HepG2 (cell line): ENCODE measurements around the gene PACSIN1. TPM values are rescaled to one million over a fixed set of nuclear protein-coding genes. Genes with fewer than 3 reads are reported as not detected.

Experiments used
- CEBPB ChIP-seq: IDR thresholded peaks from 2 replicates; pipeline ENCODE4 v1.6.1; 2011; ENCODE audit warnings: low read depth, low read length, improper control_type of control experiment, borderline replicate concordance
- DPF2 ChIP-seq: sonication (generic); formaldehyde crosslinking; IDR thresholded peaks from 2 replicates; pipeline ENCODE4 v1.4.0; 2020; ENCODE audit warnings: mild to moderate bottlenecking, low read depth, missing genetic modification reagents, borderline replicate concordance
- ETV5 ChIP-seq: IDR thresholded peaks from 2 replicates; pipeline ENCODE4 v1.6.1; 2018; ENCODE audit warnings: missing biosample characterization, missing genetic modification reagents, inconsistent platforms, borderline replicate concordance
- FOXP4 ChIP-seq: sonication (generic); formaldehyde crosslinking; IDR thresholded peaks from 2 replicates; pipeline ENCODE4 v1.4.0; 2020; ENCODE audit warnings: missing genetic modification reagents
- JARID2 ChIP-seq: sonication (generic); formaldehyde crosslinking; IDR thresholded peaks from 2 replicates; pipeline ENCODE4 v1.8.1; 2023; ENCODE audit warnings: missing genetic modification reagents, inconsistent platforms; ENCODE audit not compliant: insufficient replicate concordance
- PHB2 ChIP-seq: fragments of 450-650 bp; IDR thresholded peaks from 2 replicates; pipeline ENCODE4 v1.6.1; 2018; ENCODE audit not compliant: partially characterized antibody
- RERE ChIP-seq: IDR thresholded peaks from 2 replicates; pipeline ENCODE4 v1.6.1; 2016; ENCODE audit warnings: low read depth, missing genetic modification reagents, missing compliant biosample characterization
- SCMH1 ChIP-seq: sonication (generic); formaldehyde crosslinking; IDR thresholded peaks from 2 replicates; pipeline ENCODE4 v1.9.0; 2021; ENCODE audit warnings: missing genetic modification reagents, mild to moderate bottlenecking, borderline replicate concordance
- SP2 ChIP-seq: sonication (generic); formaldehyde crosslinking; IDR thresholded peaks from 2 replicates; pipeline ENCODE4 v1.5.1; 2020; ENCODE audit warnings: mild to moderate bottlenecking, missing genetic modification reagents
- TEF ChIP-seq: sonication (generic); formaldehyde crosslinking; IDR thresholded peaks from 2 replicates; pipeline ENCODE4 v1.5.0; 2020; ENCODE audit warnings: missing genetic modification reagents
- TFDP2 ChIP-seq: sonication (generic); formaldehyde crosslinking; IDR thresholded peaks from 2 replicates; pipeline ENCODE4 v1.4.0; 2020; ENCODE audit warnings: missing genetic modification reagents
- TSC22D2 ChIP-seq: sonication (generic); formaldehyde crosslinking; IDR thresholded peaks from 2 replicates; pipeline ENCODE4 v1.5.1; 2020; ENCODE audit warnings: missing genetic modification reagents, mild to moderate bottlenecking, borderline replicate concordance
- ZFP36 ChIP-seq: fragments of 150-350 bp; IDR thresholded peaks from 2 replicates; pipeline ENCODE4 v1.6.1; 2018; ENCODE audit warnings: borderline replicate concordance, low read length, low read depth; ENCODE audit not compliant: partially characterized antibody
- ZNF138 ChIP-seq: sonication (generic); formaldehyde crosslinking; IDR thresholded peaks from 2 replicates; pipeline ENCODE4 v1.5.0; 2020; ENCODE audit warnings: mild to moderate bottlenecking, low read depth, missing genetic modification reagents
- ZNF143 ChIP-seq: sonication (generic); formaldehyde crosslinking; IDR thresholded peaks from 2 replicates; pipeline ENCODE4 v1.4.0; 2020; ENCODE audit warnings: missing genetic modification reagents
- ZNF564 ChIP-seq: sonication (generic); formaldehyde crosslinking; IDR thresholded peaks from 2 replicates; pipeline ENCODE4 v1.8.1; 2023; ENCODE audit warnings: mild to moderate bottlenecking, missing genetic modification reagents
- ZNF629 ChIP-seq: sonication (generic); formaldehyde crosslinking; conservative IDR thresholded peaks from 2 replicates; pipeline ENCODE4 v1.5.0; 2020; ENCODE audit warnings: missing genetic modification reagents
- ZNF674 ChIP-seq: sonication (generic); formaldehyde crosslinking; IDR thresholded peaks from 2 replicates; pipeline ENCODE4 v1.5.0; 2020; ENCODE audit warnings: low read depth, mild to moderate bottlenecking, missing genetic modification reagents
- ZNF737 ChIP-seq: sonication (generic); formaldehyde crosslinking; IDR thresholded peaks from 2 replicates; pipeline ENCODE4 v1.5.0; 2020; ENCODE audit warnings: missing genetic modification reagents, mild to moderate bottlenecking, borderline replicate concordance
- polyA plus RNA-seq, 8 experiments: library from polyadenylated mRNA; depleted of rRNA in 3 of 8; stranded (reverse) in 7 of 8; unstranded in 1 of 8; fragments of >200 nt; fragmentation: Illumina TruSeq in 4 of 8; extraction: Trizol in 4 of 8; gene quantifications; 2 replicates each; pipeline versions ENCODE4 v1.2.1 to v1.2.3, GENCODE V29; 2011 to 2016; ENCODE audit warnings: low read depth in 4 of 8, missing spikeins in 1 of 8, mixed read lengths in 1 of 8; ENCODE audit not compliant: insufficient read depth in 1 of 8
- total RNA-seq, 5 experiments: library from RNA; depleted of rRNA; stranded (reverse); fragments of >200 nt; fragmentation: Illumina TruSeq; extraction: Trizol; gene quantifications; 2 replicates each; pipeline ENCODE4 v1.2.3, GENCODE V29; 2016; ENCODE audit warnings: low read depth in 1 of 5

Gene PACSIN1
- total and polyA plus RNA-seq, 2 of the 13 experiments (the other 11 are each of a cell fraction or from before 2014, with no cell fraction given): not detected

- TF ChIP-seq ZNF138 (CRISPR knock-in tag) (no peak), DPF2 (CRISPR knock-in tag) (peak; percentile 59; the same call in 1 of the 2 replicates), PHB2 (no peak), ZNF143 (CRISPR knock-in tag) (no peak), TEF (CRISPR knock-in tag) (no peak), ZNF674 (CRISPR knock-in tag) (no peak), RERE (CRISPR knock-in tag) (peak; percentile 67; the same call in 1 of the 2 replicates), JARID2 (CRISPR knock-in tag) (no peak), ZNF629 (CRISPR knock-in tag) (0 out of 2 replicates have a peak, but pooled peaks have one; percentile 12), ZFP36 (peak; percentile 70), TFDP2 (CRISPR knock-in tag) (no peak), CEBPB (no peak), SCMH1 (no peak), FOXP4 (CRISPR knock-in tag) (peak; percentile 44), ZNF564 (CRISPR knock-in tag) (no peak), SP2 (CRISPR knock-in tag) (no peak; the same call in 1 of the 2 replicates), ZNF737 (CRISPR knock-in tag) (no peak), ETV5 (CRISPR knock-in tag) (peak; percentile 96), TSC22D2 (no peak)
Measured at GRCh38 chr6:34560366-34561226, 94.7 kb downstream of the PACSIN1 start (continued).
